PFSK-1 (cell line): ENCODE results near the gene ZNF80.

Experiments
- FOXP2 ChIP-seq: optimal IDR thresholded peaks from 2 replicates; pipeline ENCODE3; 2011; ENCODE audit warnings: borderline replicate concordance, control low read depth, inconsistent platforms; ENCODE audit not compliant: insufficient read depth; ENCODE audit errors: extremely low read length, extremely low read depth
- POLR2AphosphoS5 ChIP-seq: IDR thresholded peaks from 2 replicates; pipeline ENCODE4 v1.6.1; 2012; ENCODE audit warnings: low read depth, mild to moderate bottlenecking, control low read depth, low read length, moderate library complexity
- SIN3A ChIP-seq: IDR thresholded peaks from 2 replicates; pipeline ENCODE4 v1.6.1; 2012; ENCODE audit warnings: mild to moderate bottlenecking, low read length, moderate library complexity, borderline replicate concordance; ENCODE audit not compliant: insufficient read depth
- TAF1 ChIP-seq: IDR thresholded peaks from 2 replicates; pipeline ENCODE4 v1.6.1; 2012; ENCODE audit warnings: low read length, control low read depth, borderline replicate concordance; ENCODE audit not compliant: insufficient read depth
- TF ChIP-seq, protein P1 (sequence below), 2 experiments: IDR thresholded peaks; 2 replicates each; pipeline versions ENCODE4 v1.6.1 to v1.8.0; 2011 to 2012; ENCODE audit warnings: low read depth in 2 of 2, low read length in 2 of 2, control low read depth in 1 of 2, inconsistent platforms in 1 of 2, mild to moderate bottlenecking in 1 of 2, moderate library complexity in 1 of 2; ENCODE audit not compliant: insufficient read depth in 1 of 2

ZNF80 gene

DNA sequence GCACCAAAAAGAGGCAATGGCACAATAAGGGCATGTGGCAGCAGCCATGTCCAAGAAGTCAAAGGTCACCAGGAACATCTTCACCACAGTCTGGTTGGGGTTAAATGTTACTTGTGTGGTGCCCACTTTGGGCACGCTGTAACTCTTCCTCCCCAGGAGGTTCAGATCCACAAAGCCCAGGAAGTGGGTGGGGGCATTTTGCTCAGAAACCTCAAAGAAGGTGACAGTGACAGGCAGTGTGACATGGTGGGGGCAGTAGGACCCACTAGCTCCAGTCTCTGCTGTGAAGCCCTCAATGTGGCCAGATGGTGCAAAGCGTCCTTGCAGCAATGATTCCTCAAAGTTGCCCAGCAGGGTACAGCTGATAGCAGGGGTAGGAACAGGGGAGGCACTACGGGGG is 5.8 kb downstream of the ZNF80 start:
- TF ChIP-seq FOXP2 (no peak), SIN3A (no peak), POLR2AphosphoS5 (no peak), TAF1 (no peak)
- TF ChIP-seq, protein P1, sequence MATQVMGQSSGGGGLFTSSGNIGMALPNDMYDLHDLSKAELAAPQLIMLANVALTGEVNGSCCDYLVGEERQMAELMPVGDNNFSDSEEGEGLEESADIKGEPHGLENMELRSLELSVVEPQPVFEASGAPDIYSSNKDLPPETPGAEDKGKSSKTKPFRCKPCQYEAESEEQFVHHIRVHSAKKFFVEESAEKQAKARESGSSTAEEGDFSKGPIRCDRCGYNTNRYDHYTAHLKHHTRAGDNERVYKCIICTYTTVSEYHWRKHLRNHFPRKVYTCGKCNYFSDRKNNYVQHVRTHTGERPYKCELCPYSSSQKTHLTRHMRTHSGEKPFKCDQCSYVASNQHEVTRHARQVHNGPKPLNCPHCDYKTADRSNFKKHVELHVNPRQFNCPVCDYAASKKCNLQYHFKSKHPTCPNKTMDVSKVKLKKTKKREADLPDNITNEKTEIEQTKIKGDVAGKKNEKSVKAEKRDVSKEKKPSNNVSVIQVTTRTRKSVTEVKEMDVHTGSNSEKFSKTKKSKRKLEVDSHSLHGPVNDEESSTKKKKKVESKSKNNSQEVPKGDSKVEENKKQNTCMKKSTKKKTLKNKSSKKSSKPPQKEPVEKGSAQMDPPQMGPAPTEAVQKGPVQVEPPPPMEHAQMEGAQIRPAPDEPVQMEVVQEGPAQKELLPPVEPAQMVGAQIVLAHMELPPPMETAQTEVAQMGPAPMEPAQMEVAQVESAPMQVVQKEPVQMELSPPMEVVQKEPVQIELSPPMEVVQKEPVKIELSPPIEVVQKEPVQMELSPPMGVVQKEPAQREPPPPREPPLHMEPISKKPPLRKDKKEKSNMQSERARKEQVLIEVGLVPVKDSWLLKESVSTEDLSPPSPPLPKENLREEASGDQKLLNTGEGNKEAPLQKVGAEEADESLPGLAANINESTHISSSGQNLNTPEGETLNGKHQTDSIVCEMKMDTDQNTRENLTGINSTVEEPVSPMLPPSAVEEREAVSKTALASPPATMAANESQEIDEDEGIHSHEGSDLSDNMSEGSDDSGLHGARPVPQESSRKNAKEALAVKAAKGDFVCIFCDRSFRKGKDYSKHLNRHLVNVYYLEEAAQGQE (IDR thresholded peaks at IDR 0.05; ENCODE audit: insufficient read depth in 1 of 2, low read depth in 2 of 2, low read length in 2 of 2): no peak

DNA sequence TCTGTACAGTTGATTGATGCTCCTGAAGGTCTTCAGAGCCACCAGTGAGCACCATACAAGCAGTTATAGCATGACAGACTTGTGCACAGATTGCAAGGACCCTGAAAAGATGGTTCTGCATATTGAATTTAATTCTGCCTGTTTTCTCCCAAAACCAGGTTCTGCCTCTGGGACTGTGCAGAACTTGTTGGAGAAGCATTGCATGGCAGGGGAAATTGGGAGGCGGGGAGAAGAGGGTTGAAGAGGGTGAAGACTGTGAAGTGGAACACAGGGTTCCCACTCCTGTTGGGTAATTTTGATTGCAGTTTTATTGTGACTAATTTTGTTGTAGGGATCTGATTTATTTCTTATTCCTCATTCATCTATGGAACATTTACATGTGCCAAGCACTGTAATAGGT is 10.3 kb downstream of the ZNF80 start:
- TF ChIP-seq POLR2AphosphoS5: no peak
- TF ChIP-seq FOXP2: no peak
- TF ChIP-seq SIN3A: no peak
- no peak for TF ChIP-seq TAF1
- TF ChIP-seq, protein P1 (IDR thresholded peaks at IDR 0.05; ENCODE audit: insufficient read depth in 1 of 2, low read depth in 2 of 2, low read length in 2 of 2): no peak

DNA sequence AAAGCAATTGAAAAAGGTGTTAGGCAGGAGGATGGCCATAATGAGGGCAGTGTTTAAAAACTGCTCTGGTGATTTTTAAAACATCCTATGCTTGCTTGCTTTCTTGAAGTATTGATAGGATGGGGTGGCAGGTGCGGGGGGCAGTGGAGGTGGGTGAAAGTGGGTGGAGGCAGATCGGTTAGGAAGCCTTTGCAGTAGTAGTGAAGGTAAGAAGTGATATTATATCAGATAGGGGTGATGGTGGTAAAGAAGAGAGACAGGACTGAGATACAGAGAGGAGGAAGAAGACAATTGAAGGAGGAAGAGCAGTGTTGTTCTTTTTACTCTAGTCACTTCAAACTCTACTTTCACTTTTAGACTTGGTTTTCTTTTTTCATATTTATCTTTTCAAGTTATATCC is 11.1 kb downstream of the ZNF80 start:
- TF ChIP-seq POLR2AphosphoS5 (no peak), TAF1 (no peak), SIN3A (no peak), FOXP2 (no peak)
- TF ChIP-seq, protein P1 (IDR thresholded peaks at IDR 0.05; ENCODE audit: insufficient read depth in 1 of 2, low read depth in 2 of 2, low read length in 2 of 2): no peak

DNA sequence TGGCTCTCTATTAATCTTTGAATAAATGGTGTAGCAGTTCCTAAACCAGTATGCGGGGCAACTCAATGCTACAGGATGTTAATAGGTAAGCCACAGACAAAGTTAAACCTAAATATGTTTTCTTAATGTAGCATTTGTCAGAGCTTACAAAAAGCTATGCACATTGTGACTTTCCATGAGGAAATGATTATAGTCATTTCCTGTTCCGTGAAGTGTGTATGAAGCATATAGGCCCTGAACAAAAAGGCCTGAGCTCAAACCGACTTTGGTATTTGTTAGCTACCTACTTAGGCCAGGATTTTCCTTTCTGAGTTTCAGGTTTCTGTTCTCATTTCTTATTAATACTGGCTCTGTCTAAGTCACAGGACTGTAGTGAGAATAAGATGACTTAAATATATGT is 14.2 kb downstream of the ZNF80 start:
- TF ChIP-seq SIN3A (no peak), POLR2AphosphoS5 (no peak)
- TF ChIP-seq, protein P1 (IDR thresholded peaks at IDR 0.05; ENCODE audit: insufficient read depth in 1 of 2, low read depth in 2 of 2, low read length in 2 of 2): no peak

DNA sequence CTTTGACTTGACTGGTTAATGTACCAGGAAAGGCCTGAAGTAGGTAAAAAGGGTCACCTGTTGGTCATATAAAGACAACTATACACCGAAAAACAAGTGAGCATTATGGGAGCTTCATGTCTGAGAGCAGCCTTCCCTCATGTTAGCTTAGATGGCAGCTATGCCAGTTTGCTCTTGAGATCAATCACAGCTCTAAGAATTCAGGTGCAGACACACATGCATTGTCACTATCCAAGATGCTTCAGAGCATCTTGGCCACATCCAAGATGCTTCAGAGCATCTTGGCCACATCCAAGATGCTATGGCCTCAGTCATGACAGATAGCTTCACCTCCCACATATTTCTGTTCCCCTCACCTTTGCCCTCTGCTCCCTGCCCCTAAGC is 15.5 kb downstream of the ZNF80 start:
- TF ChIP-seq TAF1 (no peak), FOXP2 (no peak), POLR2AphosphoS5 (no peak), SIN3A (no peak)
- TF ChIP-seq, protein P1 (IDR thresholded peaks at IDR 0.05; ENCODE audit: insufficient read depth in 1 of 2, low read depth in 2 of 2, low read length in 2 of 2): no peak
